ENCODE results near the gene RGL2. TPM values are rescaled to one million over a fixed set of nuclear protein-coding genes. Genes with fewer than 3 reads are reported as not detected.
"Not testable (repeated sequence)": the region's sequence is repeated elsewhere in the genome, so short reads cannot be mapped to it uniquely, and the experiment has no call there.

RGL2 gene
- total RNA-seq, 1 donor from 2014 or later: 16.3 TPM

- no peak for FAIRE-seq
- no peak for DNase-seq (ENCODE audit: low spot score in 2 of 2)
Observed at GRCh38 chr6:33296797-33297405, 1.8 kb downstream of the RGL2 start.

DNA sequence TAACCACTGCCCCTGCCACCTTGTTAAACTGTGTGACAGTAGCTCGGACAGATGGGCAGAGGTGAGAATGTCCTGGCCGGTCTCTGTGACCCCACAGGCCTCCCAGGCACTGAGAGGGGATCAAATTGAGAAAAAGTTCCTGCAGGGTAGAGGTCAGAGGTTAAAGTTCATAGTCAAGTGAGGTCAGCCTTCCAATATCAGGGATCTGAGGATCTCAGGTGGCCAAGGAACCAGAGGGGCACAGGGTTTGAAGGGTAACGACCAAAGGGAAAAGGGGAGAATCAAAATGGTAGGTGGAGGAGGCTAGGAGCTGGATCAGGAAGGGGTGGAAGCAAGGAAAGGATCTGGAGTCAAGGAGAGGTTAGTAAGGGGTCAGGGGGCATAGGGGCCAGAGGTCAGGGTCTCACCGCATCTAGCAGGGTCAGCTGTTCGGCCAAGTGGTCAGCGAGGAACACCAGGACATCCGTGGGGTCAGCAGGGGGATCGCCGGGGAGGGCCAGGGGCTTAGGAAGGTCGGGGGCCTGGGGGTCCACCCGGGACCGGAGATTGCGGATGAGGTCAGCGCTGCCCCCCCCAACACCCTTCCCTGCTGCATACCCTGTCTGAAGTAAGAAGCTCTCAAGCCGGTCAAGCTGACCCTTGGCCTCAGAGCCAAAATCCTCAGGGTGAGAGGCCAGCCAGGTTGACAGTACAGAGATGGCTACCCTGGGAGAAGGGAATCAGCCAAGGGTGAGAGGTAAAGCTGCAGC, 2.9 kb downstream of the RGL2 start:
- DNase-seq (ENCODE audit: low spot score in 2 of 2): no peak
- no peak for FAIRE-seq

GRCh38 chr6:33294086-33294823, 4.5 kb downstream of the RGL2 start:
- DNase-seq (ENCODE audit: low spot score in 2 of 2) (no peak), FAIRE-seq (no peak)

GRCh38 chr6:33292996-33293682, 5.6 kb downstream of the RGL2 start:
- no peak for FAIRE-seq
- no peak for DNase-seq (ENCODE audit: low spot score in 2 of 2)

GRCh38 chr6:33290459-33290858, 8.3 kb downstream of the RGL2 start:
- FAIRE-seq (no peak), DNase-seq (ENCODE audit: low spot score in 2 of 2) (no peak)

- no peak for DNase-seq (ENCODE audit: low spot score in 2 of 2)
- FAIRE-seq: no peak
Observed at GRCh38 chr6:33289784-33290315, 8.9 kb downstream of the RGL2 start.

DNA sequence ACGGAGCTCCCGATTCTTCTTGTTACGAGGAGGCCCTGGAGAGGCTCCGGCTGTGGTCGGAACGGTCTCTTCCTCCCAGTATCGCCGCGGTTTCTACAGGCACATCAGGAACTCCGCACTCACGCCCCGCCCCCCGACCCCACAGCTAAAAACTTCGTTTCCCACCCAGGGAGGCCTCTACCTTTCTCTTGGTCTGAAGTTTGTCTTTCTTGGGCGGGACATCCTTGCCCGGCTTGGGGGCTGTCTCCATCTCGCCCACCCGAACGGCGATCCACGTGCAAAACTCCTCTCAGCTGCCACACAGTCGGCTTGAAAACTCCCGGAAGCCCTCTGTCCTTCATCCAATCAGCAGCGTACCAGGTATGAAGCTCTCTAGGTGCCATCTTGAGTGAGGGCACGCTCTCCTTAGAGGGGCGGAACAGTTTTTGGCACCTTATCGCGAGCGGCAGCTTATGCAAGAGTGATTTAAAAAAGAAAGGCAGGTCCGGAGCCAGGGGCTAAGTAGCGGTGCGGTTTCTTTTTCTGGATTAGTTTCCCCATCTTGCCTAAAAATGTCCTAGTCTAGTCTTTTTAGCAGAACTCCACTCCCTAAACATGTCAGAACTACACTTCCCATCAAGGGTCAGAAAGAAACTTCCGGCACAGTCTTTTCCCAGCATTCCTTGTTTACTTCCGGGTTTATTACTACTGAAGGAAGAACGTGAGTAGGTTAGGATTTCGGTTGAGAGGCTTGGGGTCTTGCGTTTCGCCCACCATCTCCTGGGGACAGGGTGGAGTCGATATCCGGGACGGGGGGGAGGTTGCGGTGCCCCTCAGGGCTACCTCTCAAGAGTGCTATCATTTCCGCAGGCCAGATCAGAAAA, 9.6 kb downstream of the RGL2 start, which contains the start of the genes PFDN6 and WDR46:
PFDN6 (plus strand) TSS at position 681 of the 863 bp plus-strand sequence. CDS start 256 bp downstream, outside the sequence.
WDR46 (minus strand) TSS at position 319 of the 863 bp plus-strand sequence; CDS start at position 250, 69 bp downstream.
- DNase-seq (ENCODE audit: low spot score in 2 of 2) (peak; percentile 90 to 94), FAIRE-seq (no peak)

DNA sequence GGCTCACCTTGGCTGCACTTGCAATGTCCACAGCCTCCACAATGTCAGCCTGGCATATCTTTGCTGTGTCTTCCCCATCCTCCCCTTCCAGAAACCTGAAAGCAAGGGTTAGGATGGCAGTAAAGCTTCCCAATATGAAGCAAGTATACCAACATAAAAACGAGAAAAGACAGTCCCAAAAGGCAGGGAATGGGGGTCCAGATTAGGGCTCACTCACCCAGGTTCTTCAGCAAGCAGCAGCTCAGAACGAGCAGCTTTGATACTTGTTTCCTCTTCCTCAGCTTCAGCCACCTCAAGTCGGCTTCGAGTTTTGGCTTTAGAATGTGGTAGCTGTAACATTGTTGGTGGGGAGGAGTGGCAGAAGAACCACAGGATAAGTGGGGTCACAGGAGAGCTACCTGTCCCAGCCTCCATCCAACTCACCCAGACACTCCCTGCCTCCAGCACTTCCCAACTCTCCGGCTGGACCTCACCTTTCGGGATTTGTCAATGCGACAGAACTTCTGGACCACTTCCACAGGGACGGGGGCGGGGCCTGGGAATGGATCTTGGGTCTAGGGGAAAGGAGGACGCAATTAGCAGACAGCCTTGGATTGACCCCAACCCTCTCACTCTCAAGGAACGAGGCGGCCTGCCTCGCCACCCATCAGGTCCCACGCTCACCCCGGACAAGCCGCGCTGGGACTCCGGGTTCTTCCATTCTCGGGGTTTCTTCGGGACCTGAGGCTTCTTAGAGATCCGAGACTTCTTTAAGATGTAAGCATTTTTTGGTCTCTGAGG, 10.4 kb downstream of the RGL2 start:
- no peak for DNase-seq (ENCODE audit: low spot score in 2 of 2)
- FAIRE-seq: no peak

DNA sequence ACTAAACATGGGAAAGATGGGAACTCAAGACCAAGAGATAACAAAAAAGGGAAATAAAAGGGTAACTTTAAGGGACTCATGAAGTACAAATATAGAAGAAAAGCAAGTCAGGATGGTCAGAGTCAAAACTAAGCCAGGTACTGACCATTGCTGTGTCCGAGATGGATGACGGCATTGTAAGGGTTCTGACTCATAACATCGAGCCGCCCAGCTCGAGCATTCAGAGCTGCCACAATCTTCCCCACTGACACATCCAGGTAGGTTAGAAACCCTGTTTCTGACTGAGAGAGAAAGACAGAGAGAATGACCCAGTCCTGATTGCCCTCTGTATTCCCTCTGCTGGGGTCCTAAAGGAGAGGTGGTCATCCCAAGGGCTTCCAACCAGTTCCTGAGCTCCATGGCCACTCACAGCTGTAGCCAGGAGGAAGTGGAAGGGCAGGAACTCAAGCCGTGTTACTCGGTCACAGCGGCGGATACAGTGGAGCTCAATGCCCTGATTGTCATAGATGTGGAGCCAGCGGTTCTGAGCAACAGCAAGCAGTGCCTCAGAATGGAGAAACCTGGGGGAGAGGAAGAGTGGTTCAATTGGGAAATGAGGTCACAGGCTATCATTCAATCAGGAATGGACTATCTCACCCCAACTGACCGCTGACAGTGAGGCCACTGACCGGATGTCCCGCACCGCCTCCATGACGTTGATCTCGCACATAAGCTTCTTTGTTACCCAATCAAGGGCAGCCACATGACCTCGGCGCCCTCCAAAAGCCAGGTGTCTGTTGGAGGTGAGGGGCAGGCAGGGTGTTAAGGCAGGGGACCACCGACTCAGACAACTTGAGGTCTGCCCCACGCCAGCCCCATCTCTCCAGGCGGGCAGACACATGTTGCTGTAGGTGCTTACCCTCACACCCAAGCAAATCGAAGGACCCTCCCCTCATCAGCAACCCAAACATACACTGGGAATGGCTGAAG, 11.5 kb downstream of the RGL2 start:
- DNase-seq (ENCODE audit: low spot score in 2 of 2) (no peak), FAIRE-seq (no peak)

- not testable (repeated sequence) for DNase-seq (ENCODE audit: low spot score in 2 of 2); FAIRE-seq
Observed at GRCh38 chr6:33285214-33285613, 13.5 kb downstream of the RGL2 start.

- FAIRE-seq (no peak), DNase-seq (ENCODE audit: low spot score in 2 of 2) (no peak)
Observed at GRCh38 chr6:33280539-33280938, 18.2 kb downstream of the RGL2 start.

- FAIRE-seq (no peak), DNase-seq (ENCODE audit: low spot score in 2 of 2) (no peak)
Observed at GRCh38 chr6:33279971-33280511, 18.7 kb downstream of the RGL2 start.

DNA sequence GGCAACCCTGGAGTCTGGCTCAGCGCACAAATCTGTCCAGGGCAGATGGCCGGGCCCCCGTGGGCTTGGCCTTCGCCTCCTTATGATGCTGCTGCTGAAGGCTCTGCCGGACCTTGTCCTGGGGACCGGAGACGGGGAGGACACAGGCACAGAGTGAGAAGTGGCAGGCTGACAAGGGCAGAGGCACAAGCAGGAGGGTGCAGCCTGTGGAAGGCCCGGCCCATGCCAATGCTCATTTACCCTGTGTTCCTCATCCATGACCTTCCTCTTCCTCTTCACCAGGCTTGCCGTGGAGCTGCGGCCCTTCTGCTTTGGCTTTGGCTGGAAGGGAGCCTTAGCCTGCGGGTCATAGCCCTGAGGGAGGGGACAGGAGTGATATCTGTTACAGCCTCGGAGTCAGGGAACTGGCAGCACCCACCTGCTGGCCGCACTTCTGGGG, 19.5 kb downstream of the RGL2 start:
- FAIRE-seq: no peak
- no peak for DNase-seq (ENCODE audit: low spot score in 2 of 2)

DNA sequence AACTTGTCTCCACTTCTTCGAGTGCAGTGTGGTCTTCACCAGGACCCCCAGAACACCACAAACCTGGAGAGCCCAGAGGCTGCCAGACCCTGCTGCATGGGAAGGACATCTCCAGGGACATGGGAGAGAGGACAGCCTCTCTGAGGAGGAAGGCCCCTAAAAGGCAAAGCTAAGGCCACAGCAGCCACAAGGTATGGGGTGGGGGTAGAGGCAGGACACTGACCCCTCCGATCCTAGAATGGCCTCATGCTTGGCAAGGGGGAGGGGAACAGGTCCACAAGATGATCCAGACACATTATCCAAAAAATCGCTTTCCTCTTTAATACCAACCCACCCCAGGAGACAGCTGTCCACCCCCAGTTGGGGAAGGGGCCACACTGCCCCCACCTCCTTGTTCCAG, 19.9 kb downstream of the RGL2 start:
- DNase-seq (ENCODE audit: low spot score in 2 of 2) (no peak), FAIRE-seq (no peak)

DNA sequence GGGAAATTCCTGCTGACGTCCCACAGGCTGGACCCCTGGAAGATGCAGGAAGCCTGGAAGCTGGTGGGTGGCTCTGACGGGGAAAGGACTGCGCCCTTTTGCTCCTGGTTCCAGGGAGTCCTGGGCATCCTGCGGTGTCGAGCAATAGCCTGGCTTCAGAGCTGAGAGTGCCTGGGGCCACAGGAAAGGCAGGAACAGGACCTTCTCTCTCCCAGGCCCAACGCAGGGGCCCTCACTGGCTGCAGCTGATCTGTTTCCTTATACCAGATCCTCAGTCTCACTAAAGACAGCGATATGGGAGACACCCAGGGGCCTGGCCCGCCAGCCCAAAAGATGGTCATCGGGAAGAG, 20.4 kb downstream of the RGL2 start:
- FAIRE-seq: no peak

GRCh38 chr6:33277663-33278391, 20.9 kb downstream of the RGL2 start:
- DNase-seq (ENCODE audit: low spot score in 2 of 2) (peak in 1 of 2 donors; percentile 11), FAIRE-seq (no peak)

More for the DNA sequence above, 20.4 kb downstream of the RGL2 start:
- no peak for DNase-seq (ENCODE audit: low spot score in 2 of 2)
